Spleen (tissue), 11 donors: ENCODE measurements around the gene FGFR2. TPM values are rescaled to one million over a fixed set of nuclear protein-coding genes. Genes with fewer than 3 reads are reported as not detected.
"Not testable (repeated sequence)": the region's sequence is repeated elsewhere in the genome, so short reads cannot be mapped to it uniquely, and the experiment has no call there.

ENCODE experiments used
- DNase-seq: peaks from one replicate; pipeline ENCODE4 v3.0.0-alpha.2; 2020
- H3K27ac ChIP-seq, 8 donors: fragments of 200-600 bp; sonication (generic) in 7 of 8; 1 replicate in 4 of 8; 2 replicates in 4 of 8; pipeline versions ENCODE4 v1.5.0 to v1.8.0; 2016 to 2021; ENCODE audit warnings: inconsistent platforms in 4 of 8, mild to moderate bottlenecking in 4 of 8, moderate library complexity in 1 of 8
- H3K27me3 ChIP-seq, 7 donors: fragments of 200-600 bp; sonication (generic) in 6 of 7; replicated peaks in 1 of 7; 1 replicate in 4 of 7; 2 replicates in 3 of 7; pipeline versions ENCODE4 v1.5.0 to v1.8.0; 2016 to 2021; ENCODE audit warnings: inconsistent platforms in 3 of 7, mild to moderate bottlenecking in 1 of 7
- H3K36me3 ChIP-seq, 6 donors: fragments of 200-600 bp; sonication (generic) in 5 of 6; 1 replicate in 4 of 6; 2 replicates in 2 of 6; pipeline versions ENCODE4 v1.5.0 to v1.8.0; 2016 to 2021; ENCODE audit warnings: inconsistent platforms in 2 of 6
- H3K4me1 ChIP-seq, 6 donors: fragments of 200-600 bp; sonication (generic) in 5 of 6; 1 replicate in 3 of 6; 2 replicates in 3 of 6; pipeline versions ENCODE4 v1.5.0 to v1.8.0; 2016 to 2021; ENCODE audit warnings: inconsistent platforms in 3 of 6
- H3K4me3 ChIP-seq, 8 donors: fragments of 200-600 bp; sonication (generic) in 7 of 8; 1 replicate in 4 of 8; 2 replicates in 4 of 8; pipeline versions ENCODE4 v1.5.0 to v1.8.0; 2016 to 2021; ENCODE audit warnings: inconsistent platforms in 4 of 8, mild to moderate bottlenecking in 4 of 8, moderate library complexity in 2 of 8
- H3K9me3 ChIP-seq, 8 donors: fragments of 200-600 bp; sonication (generic) in 7 of 8; 1 replicate in 4 of 8; 2 replicates in 4 of 8; pipeline versions ENCODE4 v1.5.0 to v1.8.0; 2016 to 2021; ENCODE audit warnings: inconsistent platforms in 4 of 8
- CTCF ChIP-seq, 11 experiments: fragments of 200-600 bp in 7 of 11; fragments of 450-650 bp in 4 of 11; sonication (generic) in 4 of 11; IDR thresholded peaks in 8 of 11; conservative IDR thresholded peaks in 3 of 11; 1 replicate in 7 of 11; 2 replicates in 4 of 11; pipeline versions ENCODE4 v1.4.0 to v1.8.0; 2016 to 2021; ENCODE audit warnings: antibody characterized with exemption in 11 of 11, inconsistent platforms in 4 of 11, mild to moderate bottlenecking in 1 of 11
- POLR2A ChIP-seq, 3 donors: fragments of 450-650 bp; IDR thresholded peaks; one replicate each; pipeline ENCODE4 v1.5.1; 2017; ENCODE audit warnings: antibody characterized with exemption in 3 of 3, mild to moderate bottlenecking in 1 of 3
- POLR2AphosphoS5 ChIP-seq, 3 donors: sonication (generic); formaldehyde crosslinking; IDR thresholded peaks; one replicate each; pipeline ENCODE4 v1.5.1; 2017; ENCODE audit warnings: antibody characterized with exemption in 3 of 3
- WGBS, 5 donors: extraction: QIAGEN DNeasy Blood & Tissue Kit in 3 of 5; methylation state at CpG; one replicate each; pipeline versions ENCODE4 v1.1.5 to v1.1.7; 2013 to 2018; 5-methylcytosine and 5-hydroxymethylcytosine counted together
- intact Hi-C: fragments of 100-400 bp; cut with DNase I; formaldehyde crosslinking; loops from one replicate; pipeline ENCODE4 v1.15.0; 2023; ENCODE audit warnings: low total_unique reads
- polyA plus RNA-seq, 3 donors: library from polyadenylated mRNA; stranded (reverse); fragments of 200-250 nt; gene quantifications; one replicate each; pipeline ENCODE4 v1.2.1, GENCODE V29; 2013
- total RNA-seq, 7 donors: library from RNA; depleted of rRNA in 3 of 7; stranded (reverse); fragments of >200 nt in 3 of 7; fragmentation: NEBNext Ultra II Directional in 4 of 7; extraction: Animal tissue kit (Norgen Biotek cat#: 25700) in 4 of 7; gene quantifications; one replicate each; pipeline versions ENCODE4 v1.1.0 to v1.2.1, GENCODE V29; 2016 to 2021
- donor health status: healthy with polysubstance abuse.
- donor health status: DM: no; HTN: no; CAD: no; lungs with moderate emphysema.
- donor health status: DM: no; HTN: no; CAD: no.
- donor health status: Bipolar disorder and iron deficiency.
- donor health status: healthy.
- donor health status: DM: no; HTN: no; CAD: no.
- donor health status: DM: yes; HTN: yes; CAD: no.

FGFR2 gene
- total and polyA plus RNA-seq, 10 donors = 0.24 to 1.8 (median 0.91) TPM

- Histone ChIP-seq H3K4me1 (no peaks in the 10 kb centered on the region), H3K4me3 (no peak overlapping the region), H3K27ac (no peak overlapping the region), H3K36me3 (no peaks in the 10 kb centered on the region), H3K9me3 (no peaks in the 10 kb centered on the region), H3K27me3 (no peaks in the 10 kb centered on the region)
- TF ChIP-seq POLR2A (IDR thresholded peaks at IDR 0.05) (no peak), CTCF (IDR thresholded peaks at IDR 0.05 in 8 of 11, conservative IDR thresholded peaks at IDR 0.05 in 3 of 11) (no peak), POLR2AphosphoS5 (IDR thresholded peaks at IDR 0.05) (no peak)
- intact Hi-C loops = no loop called here
- DNase-seq = no peak
- 73 to 87% (median 79%) methylated on average over 10 to 11 of the region's 11 CpGs for WGBS, 5 donors
Observed at GRCh38 chr10:121559326-121560026, 38.8 kb downstream of the FGFR2 start.

GRCh38 chr10:121558238-121558637, 40.0 kb downstream of the FGFR2 start:
- no peak overlapping the region for H3K27ac ChIP-seq
- no peak overlapping the region for H3K4me3 ChIP-seq
- H3K9me3 ChIP-seq = no peaks in the 10 kb centered on the region
- DNase-seq = no peak
- no peaks in the 10 kb centered on the region for H3K27me3 ChIP-seq
- no peaks in the 10 kb centered on the region for H3K4me1 ChIP-seq
- intact Hi-C loops = no loop called here
- TF ChIP-seq POLR2A (IDR thresholded peaks at IDR 0.05) (no peak), POLR2AphosphoS5 (IDR thresholded peaks at IDR 0.05) (no peak), CTCF (IDR thresholded peaks at IDR 0.05 in 8 of 11, conservative IDR thresholded peaks at IDR 0.05 in 3 of 11) (no peak)
- H3K36me3 ChIP-seq = no peaks in the 10 kb centered on the region
- 78 to 86% (median 84%) methylated on average over 3 of the region's 3 CpGs for WGBS, 5 donors

- Histone ChIP-seq H3K36me3 (no peaks in the 10 kb centered on the region), H3K4me1 (no peaks in the 10 kb centered on the region), H3K27me3 (no peaks in the 10 kb centered on the region), H3K9me3 (no peaks in the 10 kb centered on the region), H3K4me3 (no peak overlapping the region), H3K27ac (no peak overlapping the region)
- intact Hi-C loops = no loop called here
- WGBS, 5 donors = 85 to 92% (median 88%) methylated on average over 6 of the region's 6 CpGs
- DNase-seq = no peak
- TF ChIP-seq POLR2AphosphoS5 (IDR thresholded peaks at IDR 0.05) (no peak), POLR2A (IDR thresholded peaks at IDR 0.05) (no peak), CTCF (IDR thresholded peaks at IDR 0.05 in 8 of 11, conservative IDR thresholded peaks at IDR 0.05 in 3 of 11) (no peak)
Observed at GRCh38 chr10:121556918-121557573, 41.2 kb downstream of the FGFR2 start.

GRCh38 chr10:121556455-121556854, 41.8 kb downstream of the FGFR2 start:
- no peak for DNase-seq
- Histone ChIP-seq H3K4me3 (no peak overlapping the region), H3K9me3 (no peaks in the 10 kb centered on the region), H3K27ac (no peak overlapping the region), H3K36me3 (no peaks in the 10 kb centered on the region), H3K27me3 (no peaks in the 10 kb centered on the region), H3K4me1 (no peaks in the 10 kb centered on the region)
- intact Hi-C loops = no loop called here
- TF ChIP-seq POLR2A (IDR thresholded peaks at IDR 0.05) (no peak), CTCF (IDR thresholded peaks at IDR 0.05 in 8 of 11, conservative IDR thresholded peaks at IDR 0.05 in 3 of 11) (no peak), POLR2AphosphoS5 (IDR thresholded peaks at IDR 0.05) (no peak)
- WGBS, 5 donors = 53 to 82% (median 70%) methylated on average over 7 of the region's 7 CpGs

- H3K4me3 ChIP-seq = not testable (repeated sequence)
- 83 to 95% (median 92%) methylated on average over 9 of the region's 9 CpGs for WGBS, 5 donors
Observed at GRCh38 chr10:121554916-121555315, 43.3 kb downstream of the FGFR2 start.

More at GRCh38 chr10:121554916-121555315, 43.3 kb downstream of the FGFR2 start:
- intact Hi-C loops, H3K4me1 ChIP-seq, H3K27me3 ChIP-seq, H3K9me3 ChIP-seq, H3K36me3 ChIP-seq, DNase-seq, H3K27ac ChIP-seq: not testable (repeated sequence)
